GM10266 (cell line): ENCODE measurements around the gene GBA2.

Source experiments
- DNase-seq: peaks from one replicate; pipeline ENCODE4 v3.0.0; 2012; ENCODE audit errors: extremely low spot score
- TF ChIP-seq, protein P1 (sequence below): IDR thresholded peaks from 2 replicates; pipeline ENCODE4 v1.5.1; 2012; ENCODE audit warnings: mild to moderate bottlenecking, low read depth; ENCODE audit not compliant: control insufficient read depth, insufficient read depth; ENCODE audit errors: missing control alignments

Gene GBA2

GRCh38 chr9:35695943-35696401 lies 53.1 kb downstream of the GBA2 start:
- DNase-seq: no peak
- TF ChIP-seq, protein P1, sequence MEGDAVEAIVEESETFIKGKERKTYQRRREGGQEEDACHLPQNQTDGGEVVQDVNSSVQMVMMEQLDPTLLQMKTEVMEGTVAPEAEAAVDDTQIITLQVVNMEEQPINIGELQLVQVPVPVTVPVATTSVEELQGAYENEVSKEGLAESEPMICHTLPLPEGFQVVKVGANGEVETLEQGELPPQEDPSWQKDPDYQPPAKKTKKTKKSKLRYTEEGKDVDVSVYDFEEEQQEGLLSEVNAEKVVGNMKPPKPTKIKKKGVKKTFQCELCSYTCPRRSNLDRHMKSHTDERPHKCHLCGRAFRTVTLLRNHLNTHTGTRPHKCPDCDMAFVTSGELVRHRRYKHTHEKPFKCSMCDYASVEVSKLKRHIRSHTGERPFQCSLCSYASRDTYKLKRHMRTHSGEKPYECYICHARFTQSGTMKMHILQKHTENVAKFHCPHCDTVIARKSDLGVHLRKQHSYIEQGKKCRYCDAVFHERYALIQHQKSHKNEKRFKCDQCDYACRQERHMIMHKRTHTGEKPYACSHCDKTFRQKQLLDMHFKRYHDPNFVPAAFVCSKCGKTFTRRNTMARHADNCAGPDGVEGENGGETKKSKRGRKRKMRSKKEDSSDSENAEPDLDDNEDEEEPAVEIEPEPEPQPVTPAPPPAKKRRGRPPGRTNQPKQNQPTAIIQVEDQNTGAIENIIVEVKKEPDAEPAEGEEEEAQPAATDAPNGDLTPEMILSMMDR: no peak

- TF ChIP-seq, protein P1: no peak
- no peak for DNase-seq
These were observed 57.2 kb downstream of the GBA2 start for GRCh38 chr9:35691757-35692301.

- DNase-seq: peak; percentile 67
- TF ChIP-seq, protein P1: no peak
These were observed 57.7 kb downstream of the GBA2 start for GRCh38 chr9:35691334-35691650.

DNA sequence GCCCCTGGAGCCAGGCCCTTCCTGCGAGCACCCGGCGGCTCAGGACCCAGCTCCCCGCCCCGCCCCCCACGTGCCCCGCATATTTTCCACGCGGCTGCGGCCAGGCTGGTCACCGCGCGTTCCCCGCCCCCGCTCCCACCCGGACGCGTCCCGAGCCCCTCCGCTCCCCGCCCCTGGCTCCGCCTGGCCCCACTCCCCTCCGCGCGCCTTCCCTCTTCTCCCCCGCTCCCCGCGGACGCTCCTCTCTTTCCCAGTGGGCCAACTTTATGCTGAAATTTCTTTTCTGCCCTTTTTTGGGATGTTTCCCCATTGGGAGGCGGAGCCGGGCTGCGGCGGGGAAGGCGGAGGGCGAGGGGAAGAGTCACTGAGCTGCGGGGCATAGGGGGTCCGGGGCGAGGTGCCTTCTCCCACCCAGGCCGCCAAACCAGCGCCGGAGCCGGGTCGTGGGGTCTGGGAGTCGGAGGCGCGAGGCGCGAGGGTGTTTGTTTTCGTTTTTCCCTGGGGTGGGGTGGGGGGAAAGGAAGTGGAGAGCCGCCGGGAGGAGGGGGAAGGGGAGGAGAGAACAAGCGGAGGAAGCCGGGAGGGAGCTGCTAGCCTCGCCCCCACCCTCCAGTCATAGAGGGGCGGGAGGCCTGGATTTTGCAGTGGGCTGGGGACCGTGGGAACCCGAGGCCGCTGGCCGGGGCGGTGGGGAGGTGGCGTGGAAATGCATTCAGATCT lies 58.3 kb downstream of the GBA2 start:
- peak; percentile 67 for DNase-seq
- TF ChIP-seq, protein P1: no peak

GRCh38 chr9:35690294-35690613 lies 58.8 kb downstream of the GBA2 start:
- no peak for DNase-seq
- TF ChIP-seq, protein P1: no peak

- DNase-seq: peak; percentile 69
- TF ChIP-seq, protein P1: no peak
These were observed 59.3 kb downstream of the GBA2 start, which contains the start of gene TPM2 for GRCh38 chr9:35689542-35690293. Gene TPM2, minus strand, starts transcription at chr9:35689925. Its CDS starts 108 bp downstream, at chr9:35689817.
